WTC11 (cell line): ENCODE measurements around the gene ESPN. TPM values are rescaled to one million over a fixed set of nuclear protein-coding genes. Genes with fewer than 3 reads are reported as not detected.

Experiments
- ATAC-seq: fragments of 200-7000 bp; cut with Tn5 transposase; 2 replicates; pipeline ENCODE4 v1.10.0; 2021; ENCODE audit warnings: mild to moderate bottlenecking, moderate library complexity
- CTCF ChIA-PET: fragments of 300-600 bp; sonication (Branson Sonifier 250); formaldehyde crosslinking; loops from one replicate; lab custom pipeline; 2021; ENCODE audit warnings: antibody characterized with exemption; lab: Charles Lee
- POLR2A ChIA-PET: fragments of 350-600 bp; sonication (Branson Sonifier 250); formaldehyde crosslinking; loops from one replicate; lab custom pipeline; 2021; ENCODE audit warnings: antibody characterized with exemption; lab: Charles Lee
- DNase-seq: peaks from one replicate; pipeline ENCODE4 v3.0.0; 2021; ENCODE audit warnings: low spot score
- H3K27ac Mint-ChIP-seq: 2 replicates; pipeline ENCODE4 v1.8.0; 2021; ENCODE audit warnings: mixed read lengths
- H3K27me3 Mint-ChIP-seq: 2 replicates; pipeline ENCODE4 v1.8.0; 2021; ENCODE audit warnings: low read depth, mild to moderate bottlenecking, moderate library complexity, mixed read lengths
- H3K36me3 Mint-ChIP-seq: 2 replicates; pipeline ENCODE4 v1.8.0; 2021; ENCODE audit warnings: mixed read lengths
- H3K4me1 Mint-ChIP-seq: 2 replicates; pipeline ENCODE4 v1.8.0; 2022; ENCODE audit warnings: mixed read lengths
- H3K4me3 Mint-ChIP-seq: 2 replicates; pipeline ENCODE4 v1.8.0; 2021; ENCODE audit warnings: mild to moderate bottlenecking, moderate library complexity, mixed read lengths
- H3K9me3 Mint-ChIP-seq: 2 replicates; pipeline ENCODE4 v1.8.0; 2021; ENCODE audit warnings: mixed read lengths
- AR ChIP-seq: fragments of 250-450 bp; sonication (Bioruptor Pico); IDR thresholded peaks from 2 replicates; pipeline ENCODE4 v1.9.0; 2021; ENCODE audit warnings: mild to moderate bottlenecking
- ATF6 ChIP-seq: sonication (generic); formaldehyde crosslinking; IDR thresholded peaks from 2 replicates; pipeline ENCODE4 v1.8.1; 2023; ENCODE audit warnings: mild to moderate bottlenecking, missing genetic modification reagents
- CTCF ChIP-seq: fragments of 200-600 bp; IDR thresholded peaks from 2 replicates; pipeline ENCODE4 v1.8.0; 2022; ENCODE audit warnings: antibody characterized with exemption
- E2F5 ChIP-seq: sonication (generic); formaldehyde crosslinking; IDR thresholded peaks from 2 replicates; pipeline ENCODE4 v1.8.1; 2022; ENCODE audit warnings: mild to moderate bottlenecking, moderate library complexity, missing genetic modification reagents
- GTF2I ChIP-seq: fragments of 250-450 bp; sonication (Bioruptor Pico); conservative IDR thresholded peaks from 2 replicates; pipeline ENCODE4 v1.4.0; 2021; ENCODE audit warnings: mild to moderate bottlenecking
- IRF2 ChIP-seq: sonication (generic); formaldehyde crosslinking; IDR thresholded peaks from 2 replicates; pipeline ENCODE4 v1.8.0; 2022; ENCODE audit warnings: low read depth, missing genetic modification reagents, borderline replicate concordance
- KAT7 ChIP-seq: sonication (generic); formaldehyde crosslinking; IDR thresholded peaks from 2 replicates; pipeline ENCODE4 v1.8.1; 2023; ENCODE audit warnings: missing genetic modification reagents, mild to moderate bottlenecking, borderline replicate concordance
- NFE2L1 ChIP-seq: sonication (generic); formaldehyde crosslinking; IDR thresholded peaks from 2 replicates; pipeline ENCODE4 v1.8.1; 2023; ENCODE audit warnings: missing genetic modification reagents
- NR1H2 ChIP-seq: sonication (generic); formaldehyde crosslinking; IDR thresholded peaks from 2 replicates; pipeline ENCODE4 v1.9.0; 2021; ENCODE audit warnings: mild to moderate bottlenecking, moderate library complexity, missing genetic modification reagents
- NR2C2 ChIP-seq: sonication (generic); formaldehyde crosslinking; IDR thresholded peaks from 2 replicates; pipeline ENCODE4 v1.8.0; 2022; ENCODE audit warnings: mild to moderate bottlenecking, missing genetic modification reagents
- OVOL2 ChIP-seq: fragments of 250-450 bp; sonication (Bioruptor Pico); IDR thresholded peaks from 2 replicates; pipeline ENCODE4 v1.9.0; 2021; ENCODE audit warnings: mild to moderate bottlenecking, borderline replicate concordance
- RELA ChIP-seq: sonication (generic); formaldehyde crosslinking; IDR thresholded peaks from 2 replicates; pipeline ENCODE4 v1.8.1; 2022; ENCODE audit warnings: missing genetic modification reagents, mild to moderate bottlenecking, borderline replicate concordance
- RORB ChIP-seq: fragments of 250-450 bp; sonication (Bioruptor Pico); IDR thresholded peaks from 2 replicates; pipeline ENCODE4 v1.9.0; 2021; ENCODE audit warnings: mild to moderate bottlenecking
- TP53 ChIP-seq: sonication (generic); formaldehyde crosslinking; IDR thresholded peaks from 2 replicates; pipeline ENCODE4 v1.8.1; 2023; ENCODE audit warnings: mild to moderate bottlenecking, missing genetic modification reagents
- ZNF232 ChIP-seq: sonication (generic); formaldehyde crosslinking; IDR thresholded peaks from 2 replicates; pipeline ENCODE4 v1.8.0; 2022; ENCODE audit warnings: mild to moderate bottlenecking, missing genetic modification reagents
- ZNF396 ChIP-seq: fragments of 250-450 bp; sonication (Bioruptor Pico); IDR thresholded peaks from 2 replicates; pipeline ENCODE4 v1.8.0; 2021; ENCODE audit warnings: mild to moderate bottlenecking, moderate library complexity, borderline replicate concordance
- ZNF425 ChIP-seq: fragments of 250-450 bp; sonication (Bioruptor Pico); conservative IDR thresholded peaks from 2 replicates; pipeline ENCODE4 v1.9.0; 2021; ENCODE audit warnings: mild to moderate bottlenecking
- total RNA-seq: library from RNA; stranded (reverse); gene quantifications from 3 replicates; pipeline ENCODE4 v1.2.3, GENCODE V29; 2021

ESPN gene
- total RNA-seq, 1 experiment from 2014 or later = 46.1 TPM

GRCh38 chr1:6461538-6462411 is 37.2 kb downstream of the ESPN start:
- Mint-ChIP-seq H3K36me3 (peaks cover 6% of the 10 kb centered on the region), H3K27ac (peak overlapping the region; percentile 92), H3K9me3 (no peaks in the 10 kb centered on the region), H3K4me3 (no peak overlapping the region), H3K4me1 (peaks cover 24% of the 10 kb centered on the region), H3K27me3 (peaks cover 2% of the 10 kb centered on the region; the same call in 1 of the 2 replicates)
- POLR2A ChIA-PET = no interaction called here
- ATAC-seq (no peak), DNase-seq (no peak)
- TF ChIP-seq RELA (CRISPR knock-in tag) = no peak
- CTCF ChIA-PET = interaction anchor here (0.7 to 3.5 kb wide), 5 partner anchors 10 to 38 kb away, joined by 3 to 31 read pairs (median 5); no protein-coding TSS in a partner anchor

- H3K36me3 Mint-ChIP-seq = peaks cover 7% of the 10 kb centered on the region
- H3K27ac Mint-ChIP-seq = peak overlapping the region; percentile 92
- H3K4me1 Mint-ChIP-seq = peaks cover 21% of the 10 kb centered on the region
- TF ChIP-seq ZNF396 (CRISPR knock-in tag) = no peak
- no peak for TF ChIP-seq KAT7 (CRISPR knock-in tag)
- TF ChIP-seq NR2C2 (CRISPR knock-in tag) = no peak
- TF ChIP-seq GTF2I = no peak
- no peak for TF ChIP-seq IRF2 (CRISPR knock-in tag)
- TF ChIP-seq TP53 = no peak
- CTCF ChIA-PET = interaction anchor here (1.4 to 1.8 kb wide), 3 partner anchors 9 to 39 kb away, joined by 5 to 6 read pairs (median 5); no protein-coding TSS in a partner anchor
- ATAC-seq = no peak
- H3K27me3 Mint-ChIP-seq = peaks cover 2% of the 10 kb centered on the region; the same call in 1 of the 2 replicates
- DNase-seq = no peak
- H3K4me3 Mint-ChIP-seq = no peak overlapping the region
- no peaks in the 10 kb centered on the region for H3K9me3 Mint-ChIP-seq
- POLR2A ChIA-PET = no interaction called here
Observed at GRCh38 chr1:6462412-6463119, 38.0 kb downstream of the ESPN start.

GRCh38 chr1:6463120-6463412 is 38.5 kb downstream of the ESPN start:
- CTCF ChIA-PET = interaction anchor here (1.2 to 1.8 kb wide), 3 partner anchors 9 to 39 kb away, joined by 4 to 6 read pairs (median 5); no protein-coding TSS in a partner anchor
- no peak for ATAC-seq
- POLR2A ChIA-PET = no interaction called here
- Mint-ChIP-seq H3K9me3 (no peaks in the 10 kb centered on the region), H3K27ac (no peak overlapping the region), H3K4me3 (no peak overlapping the region), H3K27me3 (peaks cover 2% of the 10 kb centered on the region; the same call in 1 of the 2 replicates), H3K36me3 (peaks cover 8% of the 10 kb centered on the region), H3K4me1 (peaks cover 21% of the 10 kb centered on the region)
- DNase-seq = no peak
- TF ChIP-seq ZNF232 (CRISPR knock-in tag) (no peak), ATF6 (CRISPR knock-in tag) (no peak), ZNF425 (CRISPR knock-in tag) (no peak), E2F5 (CRISPR knock-in tag) (no peak), ZNF396 (CRISPR knock-in tag) (no peak), RORB (CRISPR knock-in tag) (no peak), NFE2L1 (no peak), OVOL2 (no peak), AR (CRISPR knock-in tag) (no peak), NR2C2 (CRISPR knock-in tag) (no peak), NR1H2 (CRISPR knock-in tag) (no peak), CTCF (no peak), KAT7 (CRISPR knock-in tag) (no peak)
